Measurements from ENCODE around the gene ZFP91. TPM values are rescaled to one million over a fixed set of nuclear protein-coding genes. Genes with fewer than 3 reads are reported as not detected.

ZFP91 gene
- total and polyA plus RNA-seq, 2 of the 13 experiments (the other 11 are each of a cell fraction or from before 2014, with no cell fraction given) = 13.5 to 38.6 TPM

GRCh38 chr11:58574881-58575280 lies 4.0 kb upstream of the ZFP91 start (continued):
- TF ChIP-seq CBX2 (IDR thresholded peaks at IDR 0.05; ENCODE audit: low read depth, low read length) (no peak), CBX2 (CRISPR knock-in tag; IDR thresholded peaks at IDR 0.05; ENCODE audit: low read depth) (no peak), MXI1 (IDR thresholded peaks at IDR 0.05; ENCODE audit: borderline replicate concordance, low read depth, low read length) (no peak), GPN1 (CRISPR knock-in tag; IDR thresholded peaks at IDR 0.05; ENCODE audit: borderline replicate concordance) (no peak), ZNF282 (IDR thresholded peaks at IDR 0.05; ENCODE audit: partially characterized antibody) (no peak), SOX5 (CRISPR knock-in tag; IDR thresholded peaks at IDR 0.05; ENCODE audit: borderline replicate concordance) (no peak), GMEB1 (CRISPR knock-in tag; IDR thresholded peaks at IDR 0.05; ENCODE audit: borderline replicate concordance) (no peak), ZNF326 (CRISPR knock-in tag; IDR thresholded peaks at IDR 0.05; ENCODE audit: borderline replicate concordance) (no peak), CREB1 (IDR thresholded peaks at IDR 0.05) (no peak), CREB1 (CRISPR knock-in tag; IDR thresholded peaks at IDR 0.05) (no peak), THAP11 (CRISPR knock-in tag; IDR thresholded peaks at IDR 0.05) (no peak), GTF2F1 (IDR thresholded peaks at IDR 0.05; ENCODE audit: low read length) (no peak), IKZF5 (CRISPR knock-in tag; IDR thresholded peaks at IDR 0.05) (no peak)
